Sigmoid colon (tissue), 7 donors: ENCODE measurements around the gene EPGN. TPM values are rescaled to one million over a fixed set of nuclear protein-coding genes. Genes with fewer than 3 reads are reported as not detected.

ENCODE experiments used
- DNase-seq: peaks from one replicate; pipeline ENCODE4 v3.0.0-alpha.2; 2019
- H3K27ac ChIP-seq, 4 donors: fragments of 200-600 bp; sonication (generic); one replicate each; pipeline ENCODE4 v1.5.1; 2016 to 2019; ENCODE audit warnings: mild to moderate bottlenecking in 1 of 4
- H3K27me3 ChIP-seq, 3 donors: fragments of 200-600 bp; sonication (generic); one replicate each; pipeline ENCODE4 v1.5.1; 2019; ENCODE audit warnings: mild to moderate bottlenecking in 1 of 3
- H3K36me3 ChIP-seq, 4 donors: fragments of 200-600 bp; sonication (generic); one replicate each; pipeline ENCODE4 v1.5.1; 2016 to 2019
- H3K4me1 ChIP-seq, 4 donors: fragments of 200-600 bp; sonication (generic); one replicate each; pipeline ENCODE4 v1.5.1; 2017 to 2019
- H3K4me3 ChIP-seq, 4 donors: fragments of 200-600 bp; sonication (generic); one replicate each; pipeline ENCODE4 v1.5.1; 2017 to 2019; ENCODE audit warnings: mild to moderate bottlenecking in 2 of 4, moderate library complexity in 1 of 4
- H3K9me3 ChIP-seq, 4 donors: fragments of 200-600 bp in 3 of 4; sonication (generic) in 3 of 4; one replicate each; pipeline versions ENCODE4 v1.5.1 to v1.6.1; 2013 to 2019
- CTCF ChIP-seq, 4 experiments: fragments of 450-650 bp in 3 of 4; fragments of 200-600 bp in 1 of 4; IDR thresholded peaks; one replicate each; pipeline ENCODE4 v1.5.1; 2016 to 2019; ENCODE audit warnings: antibody characterized with exemption in 4 of 4, mild to moderate bottlenecking in 3 of 4, moderate library complexity in 2 of 4
- EP300 ChIP-seq, 4 donors: sonication (generic); formaldehyde crosslinking; IDR thresholded peaks; one replicate each; pipeline ENCODE4 v1.6.1; 2017; ENCODE audit warnings: antibody characterized with exemption in 4 of 4
- POLR2A ChIP-seq, 2 donors: fragments of 450-650 bp; IDR thresholded peaks; one replicate each; pipeline ENCODE4 v1.6.1; 2016; ENCODE audit warnings: antibody characterized with exemption in 2 of 2, mild to moderate bottlenecking in 2 of 2, moderate library complexity in 2 of 2
- POLR2AphosphoS5 ChIP-seq, 4 donors: sonication (generic); formaldehyde crosslinking; IDR thresholded peaks; one replicate each; pipeline ENCODE4 v1.6.1; 2017; ENCODE audit warnings: antibody characterized with exemption in 4 of 4
- WGBS, 2 donors: extraction: QIAGEN DNeasy Blood & Tissue Kit; methylation state at CpG; one replicate each; pipeline ENCODE4 v1.1.7; 2013; 5-methylcytosine and 5-hydroxymethylcytosine counted together
- intact Hi-C: fragments of 100-400 bp; cut with DNase I; formaldehyde crosslinking; loops from one replicate; pipeline ENCODE4 v1.15.1; 2023
- polyA plus RNA-seq, 3 donors: library from polyadenylated mRNA; stranded (reverse); fragments of 200-250 nt; gene quantifications; one replicate each; pipeline ENCODE4 v1.2.3, GENCODE V29; 2013
- total RNA-seq, 4 donors: library from RNA; depleted of rRNA; stranded (reverse); fragments of >200 nt; gene quantifications; one replicate each; pipeline ENCODE4 v1.1.0, GENCODE V29; 2016
- donor health status: healthy with polysubstance abuse.
- donor health status: Bipolar disorder and iron deficiency.
- donor health status: healthy.

EPGN gene
- total and polyA plus RNA-seq, 7 donors = 0.13 TPM; not detected in 6

- TF ChIP-seq POLR2AphosphoS5 (IDR thresholded peaks at IDR 0.05) = no peak
- no peak for TF ChIP-seq EP300 (IDR thresholded peaks at IDR 0.05)
- TF ChIP-seq POLR2A (IDR thresholded peaks at IDR 0.05) = no peak
- no peak for TF ChIP-seq CTCF (IDR thresholded peaks at IDR 0.05)
- Histone ChIP-seq H3K27ac (no peak overlapping the region), H3K4me3 (no peak overlapping the region), H3K27me3 (no peaks in the 10 kb centered on the region), H3K4me1 (no peaks in the 10 kb centered on the region), H3K36me3 (no peaks in the 10 kb centered on the region), H3K9me3 (no peaks in the 10 kb centered on the region)
- intact Hi-C loops = no loop called here
- DNase-seq = no peak
These were observed 42.2 kb upstream of the EPGN start for GRCh38 chr4:74266081-74266480.

GRCh38 chr4:74267998-74268606, 40.2 kb upstream of the EPGN start:
- no peak for DNase-seq
- intact Hi-C loops = no loop called here
- no peaks in the 10 kb centered on the region for H3K4me1 ChIP-seq
- no peaks in the 10 kb centered on the region for H3K36me3 ChIP-seq
- H3K4me3 ChIP-seq = no peak overlapping the region
- H3K27ac ChIP-seq = no peak overlapping the region
- no peak for TF ChIP-seq POLR2AphosphoS5 (IDR thresholded peaks at IDR 0.05)
- TF ChIP-seq CTCF (IDR thresholded peaks at IDR 0.05) = no peak
- TF ChIP-seq POLR2A (IDR thresholded peaks at IDR 0.05) = no peak
- no peak for TF ChIP-seq EP300 (IDR thresholded peaks at IDR 0.05)
- H3K27me3 ChIP-seq = no peaks in the 10 kb centered on the region
- no peaks in the 10 kb centered on the region for H3K9me3 ChIP-seq

GRCh38 chr4:74268643-74269042, 39.6 kb upstream of the EPGN start:
- no peak for TF ChIP-seq CTCF (IDR thresholded peaks at IDR 0.05)
- TF ChIP-seq POLR2AphosphoS5 (IDR thresholded peaks at IDR 0.05) = no peak
- TF ChIP-seq POLR2A (IDR thresholded peaks at IDR 0.05) = no peak
- no peak for TF ChIP-seq EP300 (IDR thresholded peaks at IDR 0.05)
- intact Hi-C loops = no loop called here
- no peak overlapping the region for H3K27ac ChIP-seq
- H3K4me3 ChIP-seq = no peak overlapping the region
- no peaks in the 10 kb centered on the region for H3K36me3 ChIP-seq
- H3K4me1 ChIP-seq = no peaks in the 10 kb centered on the region
- WGBS, 2 donors = 95 to 97% methylated on average over 2 of the region's 2 CpGs
- no peaks in the 10 kb centered on the region for H3K9me3 ChIP-seq
- DNase-seq = no peak
- H3K27me3 ChIP-seq = no peaks in the 10 kb centered on the region

- H3K4me3 ChIP-seq = no peak overlapping the region
- no peak overlapping the region for H3K27ac ChIP-seq
- 88 to 92% methylated on average over 3 of the region's 3 CpGs for WGBS, 2 donors
- no peaks in the 10 kb centered on the region for H3K36me3 ChIP-seq
- intact Hi-C loops = no loop called here
- no peaks in the 10 kb centered on the region for H3K9me3 ChIP-seq
- no peaks in the 10 kb centered on the region for H3K27me3 ChIP-seq
- no peaks in the 10 kb centered on the region for H3K4me1 ChIP-seq
- TF ChIP-seq POLR2AphosphoS5 (IDR thresholded peaks at IDR 0.05) (no peak), EP300 (IDR thresholded peaks at IDR 0.05) (no peak), POLR2A (IDR thresholded peaks at IDR 0.05) (no peak), CTCF (IDR thresholded peaks at IDR 0.05) (no peak)
- DNase-seq = no peak
These were observed 29.8 kb upstream of the EPGN start for GRCh38 chr4:74278490-74278889.

GRCh38 chr4:74279716-74280115, 28.6 kb upstream of the EPGN start:
- no peaks in the 10 kb centered on the region for H3K9me3 ChIP-seq
- intact Hi-C loops = no loop called here
- H3K27me3 ChIP-seq = no peaks in the 10 kb centered on the region
- no peak overlapping the region for H3K27ac ChIP-seq
- no peaks in the 10 kb centered on the region for H3K4me1 ChIP-seq
- H3K4me3 ChIP-seq = no peak overlapping the region
- no peaks in the 10 kb centered on the region for H3K36me3 ChIP-seq
- no peak for DNase-seq
- TF ChIP-seq POLR2A (IDR thresholded peaks at IDR 0.05) = no peak
- no peak for TF ChIP-seq CTCF (IDR thresholded peaks at IDR 0.05)
- no peak for TF ChIP-seq POLR2AphosphoS5 (IDR thresholded peaks at IDR 0.05)
- no peak for TF ChIP-seq EP300 (IDR thresholded peaks at IDR 0.05)
- WGBS, 2 donors = 87 to 90% methylated on average over 3 of the region's 3 CpGs
